Measurements from ENCODE around the gene HTR7. TPM values are rescaled to one million over a fixed set of nuclear protein-coding genes. Genes with fewer than 3 reads are reported as not detected.
"Not testable (repeated sequence)": the region's sequence is repeated elsewhere in the genome, so short reads cannot be mapped to it uniquely, and the experiment has no call there.

Gene HTR7
- total RNA-seq, 1 donor from 2014 or later, result 0.64 TPM

DNA sequence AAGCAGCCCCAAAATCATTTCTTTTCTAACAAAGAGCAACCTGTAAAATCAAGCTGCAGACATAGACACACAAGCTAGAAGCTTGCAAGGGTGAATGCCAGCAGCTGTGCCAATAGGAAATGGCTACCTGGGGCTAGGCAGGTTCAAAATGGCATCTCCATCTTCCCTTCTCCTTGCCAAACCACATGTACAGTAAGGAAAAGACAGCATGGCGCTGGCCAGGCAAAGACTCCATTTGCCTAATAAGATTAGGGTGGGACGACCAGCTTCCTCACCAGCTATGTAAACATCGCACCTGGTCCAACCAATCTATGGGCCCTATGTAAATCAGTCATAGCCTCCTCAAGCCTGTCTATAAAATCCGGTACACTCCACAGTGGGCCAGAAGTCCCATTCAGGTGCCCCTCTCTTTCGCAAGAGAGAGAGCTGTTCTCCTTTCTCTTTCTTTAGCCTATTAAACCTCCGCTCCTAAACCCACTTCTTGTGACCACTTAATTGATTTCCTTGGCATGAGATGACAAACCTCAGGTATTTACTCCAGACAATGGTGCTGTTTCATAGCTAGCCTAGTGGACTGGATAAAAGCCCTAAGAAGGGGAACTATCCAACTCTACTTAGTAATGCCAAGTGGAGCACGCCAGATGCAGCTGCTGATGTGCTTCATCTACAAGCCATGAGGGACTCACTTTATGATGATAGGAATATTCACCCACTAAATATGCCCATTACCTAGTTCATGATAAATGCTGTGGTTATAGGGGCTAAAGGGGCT lies 44.1 kb downstream of the HTR7 start:
- intact Hi-C loops (cut with DNase I), result no loop called here
- Histone ChIP-seq H3K27ac (no peak overlapping the region), H3K36me3 (no peaks in the 10 kb centered on the region), H3K27me3 (no peaks in the 10 kb centered on the region), H3K9me3 (no peaks in the 10 kb centered on the region), H3K4me3 (no peak overlapping the region), H3K4me1 (no peaks in the 10 kb centered on the region)
- DNase-seq, result no peak
- ATAC-seq, result no peak
- TF ChIP-seq, protein P1, sequence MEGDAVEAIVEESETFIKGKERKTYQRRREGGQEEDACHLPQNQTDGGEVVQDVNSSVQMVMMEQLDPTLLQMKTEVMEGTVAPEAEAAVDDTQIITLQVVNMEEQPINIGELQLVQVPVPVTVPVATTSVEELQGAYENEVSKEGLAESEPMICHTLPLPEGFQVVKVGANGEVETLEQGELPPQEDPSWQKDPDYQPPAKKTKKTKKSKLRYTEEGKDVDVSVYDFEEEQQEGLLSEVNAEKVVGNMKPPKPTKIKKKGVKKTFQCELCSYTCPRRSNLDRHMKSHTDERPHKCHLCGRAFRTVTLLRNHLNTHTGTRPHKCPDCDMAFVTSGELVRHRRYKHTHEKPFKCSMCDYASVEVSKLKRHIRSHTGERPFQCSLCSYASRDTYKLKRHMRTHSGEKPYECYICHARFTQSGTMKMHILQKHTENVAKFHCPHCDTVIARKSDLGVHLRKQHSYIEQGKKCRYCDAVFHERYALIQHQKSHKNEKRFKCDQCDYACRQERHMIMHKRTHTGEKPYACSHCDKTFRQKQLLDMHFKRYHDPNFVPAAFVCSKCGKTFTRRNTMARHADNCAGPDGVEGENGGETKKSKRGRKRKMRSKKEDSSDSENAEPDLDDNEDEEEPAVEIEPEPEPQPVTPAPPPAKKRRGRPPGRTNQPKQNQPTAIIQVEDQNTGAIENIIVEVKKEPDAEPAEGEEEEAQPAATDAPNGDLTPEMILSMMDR (IDR thresholded peaks at IDR 0.05), result no peak

DNA sequence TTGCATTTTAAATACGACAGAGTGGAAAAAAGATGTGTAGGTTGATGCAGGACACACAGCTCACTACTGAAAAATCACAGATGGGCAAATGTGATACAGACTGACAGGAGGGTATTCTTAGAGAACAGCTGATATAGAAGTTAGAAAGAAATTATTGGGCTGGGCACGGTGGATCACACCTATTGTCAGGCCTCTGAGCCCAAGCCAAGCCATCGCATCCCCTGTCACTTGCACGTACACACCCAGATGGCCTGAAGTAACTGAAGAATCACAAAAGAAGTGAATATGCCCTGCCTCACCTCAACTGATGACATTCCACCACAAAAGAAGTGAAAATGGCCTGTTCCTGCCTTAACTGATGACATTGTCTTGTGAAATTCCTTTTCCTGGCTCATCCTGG lies 50.7 kb downstream of the HTR7 start:
- intact Hi-C loops (cut with DNase I); DNase-seq; H3K27me3 ChIP-seq; H3K4me3 ChIP-seq; H3K36me3 ChIP-seq; ATAC-seq; H3K4me1 ChIP-seq; H3K9me3 ChIP-seq; H3K27ac ChIP-seq: not testable (repeated sequence)

DNA sequence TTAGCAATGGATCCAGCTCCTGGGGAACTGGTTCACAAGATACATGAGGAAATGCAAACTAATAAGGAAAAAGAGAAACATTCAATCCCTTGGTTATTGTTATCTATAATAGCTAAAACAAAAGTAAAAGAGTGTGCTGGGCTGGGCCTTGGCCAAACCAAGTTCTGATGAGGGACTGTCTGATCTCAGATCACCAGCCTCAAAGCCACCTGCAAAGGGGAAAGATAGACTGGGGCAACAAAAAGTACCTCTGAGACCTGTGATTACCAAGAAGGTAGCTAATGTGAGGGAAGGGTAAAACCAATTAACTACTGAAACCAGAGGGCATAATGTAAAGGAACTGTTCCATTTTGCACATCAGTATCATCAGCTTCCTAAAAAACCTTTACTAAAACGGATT lies 51.2 kb downstream of the HTR7 start:
- H3K4me1 ChIP-seq, result no peaks in the 10 kb centered on the region
- no peaks in the 10 kb centered on the region for H3K9me3 ChIP-seq
- H3K27ac ChIP-seq, result no peak overlapping the region
- no peak for ATAC-seq
- no peak for DNase-seq
- intact Hi-C loops (cut with DNase I), result no loop called here
- TF ChIP-seq, protein P1 (IDR thresholded peaks at IDR 0.05), result no peak
- no peaks in the 10 kb centered on the region for H3K27me3 ChIP-seq
- no peaks in the 10 kb centered on the region for H3K36me3 ChIP-seq
- H3K4me3 ChIP-seq, result no peak overlapping the region

DNA sequence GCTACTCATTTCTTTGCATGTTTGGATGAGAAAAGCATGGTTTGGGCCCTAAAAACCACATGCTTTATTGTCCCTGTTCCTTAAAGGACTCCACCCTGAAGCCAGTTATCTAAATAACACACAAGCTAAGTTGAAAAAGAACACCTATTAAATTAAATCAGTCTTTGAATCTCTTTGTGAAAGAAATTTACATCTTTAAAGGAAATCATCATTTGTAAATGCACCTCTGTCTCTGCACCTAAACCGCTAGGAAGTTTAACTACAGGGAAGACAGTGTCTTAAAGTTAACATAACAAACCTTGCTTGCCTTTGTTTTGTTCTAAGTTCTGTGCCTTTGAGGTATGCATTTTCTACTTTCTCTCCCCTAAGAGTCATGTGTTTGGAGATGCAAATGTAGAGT lies 52.6 kb downstream of the HTR7 start:
- H3K4me1 ChIP-seq, result no peaks in the 10 kb centered on the region
- intact Hi-C loops (cut with DNase I), result no loop called here
- no peaks in the 10 kb centered on the region for H3K9me3 ChIP-seq
- ATAC-seq (no peak), DNase-seq (no peak)
- H3K36me3 ChIP-seq, result no peaks in the 10 kb centered on the region
- H3K27me3 ChIP-seq, result no peaks in the 10 kb centered on the region
- TF ChIP-seq, protein P1 (IDR thresholded peaks at IDR 0.05), result no peak
- H3K27ac ChIP-seq, result no peak overlapping the region
- no peak overlapping the region for H3K4me3 ChIP-seq

DNA sequence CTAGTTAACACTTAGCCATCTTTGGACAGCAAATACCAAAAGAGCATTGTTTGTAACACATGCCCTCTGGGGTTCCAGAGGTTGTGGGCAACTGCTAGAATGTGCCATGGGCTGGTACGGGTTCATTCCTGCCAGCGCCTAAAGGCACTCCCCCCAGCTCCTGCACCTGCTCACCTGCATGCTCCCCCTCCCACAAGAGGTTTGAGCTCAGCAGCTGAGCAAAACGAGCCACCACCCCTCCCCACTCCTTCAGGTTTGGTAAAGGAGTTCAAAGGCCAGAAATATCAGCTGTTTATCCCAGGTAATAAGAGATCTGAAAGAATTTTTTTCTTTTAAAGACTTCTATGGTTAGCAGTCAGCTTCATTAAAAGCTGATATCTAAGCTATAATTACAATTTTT lies 53.5 kb downstream of the HTR7 start:
- H3K4me3 ChIP-seq, result no peak overlapping the region
- H3K27me3 ChIP-seq, result no peaks in the 10 kb centered on the region
- no peaks in the 10 kb centered on the region for H3K4me1 ChIP-seq
- DNase-seq (no peak), ATAC-seq (no peak)
- H3K36me3 ChIP-seq, result no peaks in the 10 kb centered on the region
- intact Hi-C loops (cut with DNase I), result no loop called here
- H3K27ac ChIP-seq, result no peak overlapping the region
- no peaks in the 10 kb centered on the region for H3K9me3 ChIP-seq
- TF ChIP-seq, protein P1 (IDR thresholded peaks at IDR 0.05), result no peak

DNA sequence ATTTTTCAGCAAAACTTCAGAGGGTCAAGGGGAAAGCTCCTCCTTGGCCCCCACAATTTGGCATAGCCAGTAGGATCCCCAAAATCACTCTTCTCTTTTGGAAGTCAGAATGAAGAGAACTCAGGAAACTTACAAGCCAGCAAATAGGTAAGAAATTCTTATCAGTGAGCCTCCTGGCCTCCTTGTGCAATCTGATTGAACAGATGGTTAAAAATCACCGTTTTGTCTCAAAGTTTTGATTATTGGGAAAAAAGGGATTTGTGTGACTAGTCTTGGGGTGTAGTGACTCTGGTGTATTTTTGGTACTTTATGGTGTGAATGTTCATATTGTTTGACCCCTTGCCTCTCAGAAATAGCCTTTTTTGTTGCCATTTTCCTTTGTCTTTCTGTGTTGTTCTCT lies 56.2 kb downstream of the HTR7 start:
- no peaks in the 10 kb centered on the region for H3K4me1 ChIP-seq
- H3K9me3 ChIP-seq, result no peaks in the 10 kb centered on the region
- ATAC-seq (no peak), DNase-seq (no peak)
- no peaks in the 10 kb centered on the region for H3K27me3 ChIP-seq
- H3K4me3 ChIP-seq, result no peak overlapping the region
- no peaks in the 10 kb centered on the region for H3K36me3 ChIP-seq
- TF ChIP-seq, protein P1 (IDR thresholded peaks at IDR 0.05), result no peak
- intact Hi-C loops (cut with DNase I), result no loop called here
- no peak overlapping the region for H3K27ac ChIP-seq

Measured in upper lobe of right lung (tissue), 1 donor.